ENCODE results near the gene ARL15. TPM values are rescaled to one million over a fixed set of nuclear protein-coding genes. Genes with fewer than 3 reads are reported as not detected.

Gene ARL15
- total RNA-seq, 1 donor from 2014 or later = 29.5 TPM

- TF ChIP-seq CTCF (IDR thresholded peaks at IDR 0.05) = no peak
- Histone ChIP-seq H3K27ac (no peak overlapping the region), H3K4me3 (no peak overlapping the region), H3K27me3 (no peaks in the 10 kb centered on the region), H3K4me1 (peaks cover 12% of the 10 kb centered on the region), H3K36me3 (no peaks in the 10 kb centered on the region), H3K9me3 (no peaks in the 10 kb centered on the region)
- intact Hi-C loops (cut with DNase I) = no loop called here
- ATAC-seq (no peak), DNase-seq (no peak)
These were observed 137.1 kb downstream of the ARL15 start for GRCh38 chr5:54173251-54173650.

- Histone ChIP-seq H3K27me3 (no peaks in the 10 kb centered on the region), H3K9me3 (no peaks in the 10 kb centered on the region), H3K4me1 (no peaks in the 10 kb centered on the region), H3K4me3 (no peak overlapping the region), H3K27ac (no peak overlapping the region), H3K36me3 (no peaks in the 10 kb centered on the region)
- intact Hi-C loops (cut with DNase I) = no loop called here
- TF ChIP-seq CTCF (IDR thresholded peaks at IDR 0.05) = no peak
- peak; percentile 64 for ATAC-seq
- DNase-seq = no peak
These were observed 138.6 kb downstream of the ARL15 start for GRCh38 chr5:54171645-54172384.

GRCh38 chr5:54165687-54166086 is 144.7 kb downstream of the ARL15 start:
- Histone ChIP-seq H3K27ac (no peak overlapping the region), H3K36me3 (no peaks in the 10 kb centered on the region), H3K4me1 (no peaks in the 10 kb centered on the region), H3K4me3 (no peak overlapping the region), H3K27me3 (no peaks in the 10 kb centered on the region), H3K9me3 (no peaks in the 10 kb centered on the region)
- intact Hi-C loops (cut with DNase I) = no loop called here
- no peak for DNase-seq
- TF ChIP-seq CTCF (IDR thresholded peaks at IDR 0.05) = no peak
- ATAC-seq = no peak

GRCh38 chr5:54162184-54162583 is 148.2 kb downstream of the ARL15 start:
- DNase-seq (no peak), ATAC-seq (no peak)
- H3K36me3 ChIP-seq = no peaks in the 10 kb centered on the region
- H3K4me3 ChIP-seq = no peak overlapping the region
- no peak overlapping the region for H3K27ac ChIP-seq
- no peaks in the 10 kb centered on the region for H3K9me3 ChIP-seq
- no peaks in the 10 kb centered on the region for H3K4me1 ChIP-seq
- H3K27me3 ChIP-seq = no peaks in the 10 kb centered on the region
- intact Hi-C loops (cut with DNase I) = no loop called here
- TF ChIP-seq CTCF (IDR thresholded peaks at IDR 0.05) = no peak

GRCh38 chr5:54160329-54160728 is 150.0 kb downstream of the ARL15 start:
- no peak for TF ChIP-seq CTCF (IDR thresholded peaks at IDR 0.05)
- no peaks in the 10 kb centered on the region for H3K9me3 ChIP-seq
- no peak overlapping the region for H3K4me3 ChIP-seq
- no peaks in the 10 kb centered on the region for H3K36me3 ChIP-seq
- DNase-seq (no peak), ATAC-seq (no peak)
- no peaks in the 10 kb centered on the region for H3K4me1 ChIP-seq
- H3K27ac ChIP-seq = no peak overlapping the region
- H3K27me3 ChIP-seq = no peaks in the 10 kb centered on the region
- intact Hi-C loops (cut with DNase I) = no loop called here

- Histone ChIP-seq H3K27ac (no peak overlapping the region), H3K4me3 (no peak overlapping the region), H3K4me1 (no peaks in the 10 kb centered on the region), H3K9me3 (no peaks in the 10 kb centered on the region), H3K36me3 (no peaks in the 10 kb centered on the region), H3K27me3 (no peaks in the 10 kb centered on the region)
- ATAC-seq = no peak
- TF ChIP-seq CTCF (IDR thresholded peaks at IDR 0.05) = no peak
- intact Hi-C loops (cut with DNase I) = no loop called here
- DNase-seq = no peak
These were observed 150.5 kb downstream of the ARL15 start for GRCh38 chr5:54159893-54160195.
